NCI-H510A treated with DMSO at 0.1 percent for 48 hours (cell line): Measurements from ENCODE around the gene LYSET.
"Not testable (repeated sequence)": the region's sequence is repeated elsewhere in the genome, so short reads cannot be mapped to it uniquely, and the experiment has no call there.

Experiments used
- DNase-seq: peaks from one replicate; lab custom pipeline; 2025; lab: John Stamatoyannopoulos, UW

Gene LYSET

GRCh38 chr14:93184391-93185348 lies at the start of gene LYSET, which contains the start of gene MOAP1:
Gene LYSET, plus strand, starts transcription at chr14:93185317. Its CDS starts 89 bp downstream, at chr14:93185406.
Gene MOAP1, minus strand, starts transcription at chr14:93184897. Its CDS starts 655 bp downstream, at chr14:93184242.
- peak; percentile 66 for DNase-seq

- peak; percentile 64 for DNase-seq
Observed at GRCh38 chr14:93135399-93135798, 49.7 kb upstream of the LYSET start.

GRCh38 chr14:93136009-93136408 lies 49.1 kb upstream of the LYSET start:
- DNase-seq: no peak

- DNase-seq: not testable (repeated sequence)
Observed at GRCh38 chr14:93136508-93136907, 48.6 kb upstream of the LYSET start.

- DNase-seq: peak; percentile 91
Observed at GRCh38 chr14:93137864-93138263, 47.3 kb upstream of the LYSET start.

GRCh38 chr14:93142854-93143652 lies 42.1 kb upstream of the LYSET start:
- no peak for DNase-seq

- DNase-seq: no peak
Observed at GRCh38 chr14:93146119-93146518, 39.0 kb upstream of the LYSET start.

- DNase-seq: no peak
Observed at GRCh38 chr14:93148979-93149378, 36.1 kb upstream of the LYSET start.

GRCh38 chr14:93150227-93151208 lies 34.6 kb upstream of the LYSET start:
- no peak for DNase-seq

GRCh38 chr14:93153121-93153520 lies 32.0 kb upstream of the LYSET start:
- no peak for DNase-seq

- DNase-seq: no peak
Observed at GRCh38 chr14:93155667-93156066, 29.4 kb upstream of the LYSET start.

- no peak for DNase-seq
Observed at GRCh38 chr14:93156693-93157369, 28.3 kb upstream of the LYSET start.

GRCh38 chr14:93158349-93158748 lies 26.8 kb upstream of the LYSET start:
- not testable (repeated sequence) for DNase-seq

- DNase-seq: not testable (repeated sequence)
Observed at GRCh38 chr14:93159625-93160352, 25.3 kb upstream of the LYSET start.

- DNase-seq: peak; percentile 10
Observed at GRCh38 chr14:93160353-93160801, 24.7 kb upstream of the LYSET start.

- DNase-seq: no peak
Observed at GRCh38 chr14:93161411-93161940, 23.6 kb upstream of the LYSET start.

GRCh38 chr14:93163564-93163963 lies 21.6 kb upstream of the LYSET start:
- no peak for DNase-seq

GRCh38 chr14:93165271-93166265 lies 19.5 kb upstream of the LYSET start:
- DNase-seq: not testable (repeated sequence)
